Measurements from ENCODE around the gene KCND1. TPM values are rescaled to one million over a fixed set of nuclear protein-coding genes. Genes with fewer than 3 reads are reported as not detected.

The KCND1 gene
- total RNA-seq, 1 experiment from 2014 or later: 0.51 TPM

- Histone ChIP-seq H3K4me2 (ENCODE audit: low read length) (no peak overlapping the region), H3F3A (ENCODE audit: low read length, unreplicated experiment) (no peaks in the 10 kb centered on the region), H3K36me3 (ENCODE audit: low read depth, low read length) (peaks cover 12% of the 10 kb centered on the region), H3K27ac (ENCODE audit: low read length) (no peak overlapping the region), H3K79me2 (ENCODE audit: low read length) (no peaks in the 10 kb centered on the region), H4K20me1 (ENCODE audit: low read length) (no peaks in the 10 kb centered on the region), H3K4me1 (ENCODE audit: insufficient read depth, low read length) (no peaks in the 10 kb centered on the region), H3K9me2 (replicated peaks; ENCODE audit: low read length) (no peaks in the 10 kb centered on the region), H3K4me3 (ENCODE audit: low read length) (no peak overlapping the region), H3K9me3 (ENCODE audit: low read length) (no peaks in the 10 kb centered on the region), H3K27me3 (ENCODE audit: low read length) (no peaks in the 10 kb centered on the region), H3K9ac (ENCODE audit: low read length) (no peak overlapping the region), H2AFZ (ENCODE audit: low read length) (no peak overlapping the region)
- ChIA-PET POLR2A (ENCODE audit: unreplicated experiment) (no interaction called here), CTCF (no interaction called here)
- no TSS peak for BruUV-seq (replicated peaks)
- DNase-seq (no peak), ATAC-seq (no peak)
- intact Hi-C loops (cut with micrococcal nuclease): no loop called here
- no peak for TF ChIP-seq EZH2 (IDR thresholded peaks at IDR 0.05; ENCODE audit: low read length, unreplicated experiment)
- TF ChIP-seq EZH2phosphoT487 (IDR thresholded peaks at IDR 0.05; ENCODE audit: borderline replicate concordance, low read length): no peak
- TF ChIP-seq CTCF (conservative IDR thresholded peaks at IDR 0.05; ENCODE audit: low read depth, low read length): no peak
Observed at GRCh38 chrX:48927123-48927522, 44.5 kb downstream of the KCND1 start.

GRCh38 chrX:48924270-48924669 is 47.4 kb downstream of the KCND1 start:
- H3K4me3 ChIP-seq (ENCODE audit: low read length): no peak overlapping the region
- no peaks in the 10 kb centered on the region for H3F3A ChIP-seq (ENCODE audit: low read length, unreplicated experiment)
- TF ChIP-seq CTCF (conservative IDR thresholded peaks at IDR 0.05; ENCODE audit: low read depth, low read length): no peak
- no peak for TF ChIP-seq EZH2 (IDR thresholded peaks at IDR 0.05; ENCODE audit: low read length, unreplicated experiment)
- no peak for TF ChIP-seq EZH2phosphoT487 (IDR thresholded peaks at IDR 0.05; ENCODE audit: borderline replicate concordance, low read length)
- ATAC-seq (no peak), DNase-seq (no peak)
- no peaks in the 10 kb centered on the region for H3K9me3 ChIP-seq (ENCODE audit: low read length)
- no peak overlapping the region for H2AFZ ChIP-seq (ENCODE audit: low read length)
- no peaks in the 10 kb centered on the region for H3K79me2 ChIP-seq (ENCODE audit: low read length)
- peaks cover 9% of the 10 kb centered on the region for H3K4me1 ChIP-seq (ENCODE audit: insufficient read depth, low read length)
- no peak overlapping the region for H3K27ac ChIP-seq (ENCODE audit: low read length)
- H4K20me1 ChIP-seq (ENCODE audit: low read length): no peaks in the 10 kb centered on the region
- no TSS peak for BruUV-seq (replicated peaks)
- no peaks in the 10 kb centered on the region for H3K9me2 ChIP-seq (replicated peaks; ENCODE audit: low read length)
- intact Hi-C loops (cut with micrococcal nuclease): no loop called here
- POLR2A ChIA-PET (ENCODE audit: unreplicated experiment): no interaction called here
- no peak overlapping the region for H3K9ac ChIP-seq (ENCODE audit: low read length)
- CTCF ChIA-PET: no interaction called here
- no peaks in the 10 kb centered on the region for H3K27me3 ChIP-seq (ENCODE audit: low read length)
- peaks cover 12% of the 10 kb centered on the region; the same call in 1 of the 2 replicates for H3K36me3 ChIP-seq (ENCODE audit: low read depth, low read length)
- no peak overlapping the region for H3K4me2 ChIP-seq (ENCODE audit: low read length)

GRCh38 chrX:48923771-48924170 is 47.9 kb downstream of the KCND1 start:
- peaks cover under 1% of the 10 kb centered on the region; the same call in 1 of the 2 replicates for H3K79me2 ChIP-seq (ENCODE audit: low read length)
- no peak overlapping the region for H3K9ac ChIP-seq (ENCODE audit: low read length)
- no peaks in the 10 kb centered on the region for H3K27me3 ChIP-seq (ENCODE audit: low read length)
- no peaks in the 10 kb centered on the region for H4K20me1 ChIP-seq (ENCODE audit: low read length)
- ChIA-PET POLR2A (ENCODE audit: unreplicated experiment) (no interaction called here), CTCF (no interaction called here)
- H3K4me2 ChIP-seq (ENCODE audit: low read length): no peak overlapping the region
- H3F3A ChIP-seq (ENCODE audit: low read length, unreplicated experiment): no peaks in the 10 kb centered on the region
- ATAC-seq (no peak), DNase-seq (no peak)
- intact Hi-C loops (cut with micrococcal nuclease): no loop called here
- no peaks in the 10 kb centered on the region for H3K9me3 ChIP-seq (ENCODE audit: low read length)
- BruUV-seq (replicated peaks): no TSS peak
- no peak overlapping the region for H3K27ac ChIP-seq (ENCODE audit: low read length)
- peaks cover 10% of the 10 kb centered on the region for H3K4me1 ChIP-seq (ENCODE audit: insufficient read depth, low read length)
- TF ChIP-seq EZH2 (IDR thresholded peaks at IDR 0.05; ENCODE audit: low read length, unreplicated experiment) (no peak), EZH2phosphoT487 (IDR thresholded peaks at IDR 0.05; ENCODE audit: borderline replicate concordance, low read length) (no peak), CTCF (conservative IDR thresholded peaks at IDR 0.05; ENCODE audit: low read depth, low read length) (no peak)
- no peak overlapping the region for H2AFZ ChIP-seq (ENCODE audit: low read length)
- H3K4me3 ChIP-seq (ENCODE audit: low read length): no peak overlapping the region
- no peaks in the 10 kb centered on the region for H3K9me2 ChIP-seq (replicated peaks; ENCODE audit: low read length)
- H3K36me3 ChIP-seq (ENCODE audit: low read depth, low read length): peaks cover 12% of the 10 kb centered on the region; the same call in 1 of the 2 replicates

Data from PC-3 (cell line).